EL (cell line): ENCODE measurements around the gene LIF.
"Not testable (repeated sequence)": the region's sequence is repeated elsewhere in the genome, so short reads cannot be mapped to it uniquely, and the experiment has no call there.

Experiments
- DNase-seq: peaks from one replicate; pipeline ENCODE4 v3.0.0-alpha.2; 2016

The LIF gene

GRCh38 chr22:30224161-30224857, 22.2 kb downstream of the LIF start:
- peak; percentile 66 for DNase-seq

- DNase-seq: no peak
These were observed 23.3 kb downstream of the LIF start for GRCh38 chr22:30223303-30223702.

GRCh38 chr22:30222321-30222720, 24.2 kb downstream of the LIF start:
- DNase-seq: no peak

GRCh38 chr22:30221121-30221992, 25.2 kb downstream of the LIF start:
- no peak for DNase-seq

GRCh38 chr22:30220338-30221012, 26.1 kb downstream of the LIF start:
- no peak for DNase-seq

GRCh38 chr22:30219668-30220278, 26.8 kb downstream of the LIF start:
- DNase-seq: no peak

- no peak for DNase-seq
These were observed 27.4 kb downstream of the LIF start for GRCh38 chr22:30219049-30219654.

- no peak for DNase-seq
These were observed 28.6 kb downstream of the LIF start for GRCh38 chr22:30217698-30218560.

- no peak for DNase-seq
These were observed 29.8 kb downstream of the LIF start for GRCh38 chr22:30216710-30217109.

- not testable (repeated sequence) for DNase-seq
These were observed 30.3 kb downstream of the LIF start for GRCh38 chr22:30216272-30216671.

- no peak for DNase-seq
These were observed 31.7 kb downstream of the LIF start for GRCh38 chr22:30214703-30215407.

- DNase-seq: peak; percentile 74
These were observed 33.5 kb downstream of the LIF start for GRCh38 chr22:30212996-30213441.

- peak; percentile 93 for DNase-seq
These were observed 34.1 kb downstream of the LIF start for GRCh38 chr22:30212363-30212995.

- no peak for DNase-seq
These were observed 35.3 kb downstream of the LIF start for GRCh38 chr22:30211124-30211820.

GRCh38 chr22:30210235-30210909, 36.2 kb downstream of the LIF start:
- DNase-seq: peak; percentile 76

- DNase-seq: no peak
These were observed 36.9 kb downstream of the LIF start for GRCh38 chr22:30209642-30210041.

- DNase-seq: peak; percentile 86
These were observed 37.6 kb downstream of the LIF start for GRCh38 chr22:30208631-30209603.

GRCh38 chr22:30206944-30207343, 39.6 kb downstream of the LIF start:
- peak; percentile 99 for DNase-seq
